H1 (cell line): ENCODE data around the gene GIMD1. TPM values are rescaled to one million over a fixed set of nuclear protein-coding genes. Genes with fewer than 3 reads are reported as not detected.

Experiments
- EZH2 ChIP-seq: fragments of 200-600 bp; sonication (generic); IDR thresholded peaks from 2 replicates; pipeline ENCODE4 v1.7.1; 2012; ENCODE audit warnings: low read depth, mild to moderate bottlenecking, moderate library complexity, low read length, inconsistent platforms; ENCODE audit not compliant: severe bottlenecking
- polyA plus RNA-seq, 7 experiments: library from polyadenylated mRNA; depleted of rRNA in 3 of 7; stranded (reverse) in 5 of 7; unstranded in 2 of 7; fragments of >200 nt in 5 of 7; fragments of 200-250 nt in 2 of 7; gene quantifications; 1 replicate in 5 of 7; 2 replicates in 1 of 7; 4 replicates in 1 of 7; pipeline versions ENCODE4 v1.2.1 to v1.2.3, GENCODE V29; 2011 to 2013; ENCODE audit warnings: missing spikeins in 2 of 7, mixed read lengths in 2 of 7
- total RNA-seq: library from RNA; stranded (reverse); fragmentation: NEBNext Ultra II Directional; extraction: Animal tissue kit (Norgen Biotek cat#: 25700); gene quantifications from 2 replicates; pipeline ENCODE4 v1.2.1, GENCODE V29; 2021

The GIMD1 gene
- total and polyA plus RNA-seq, 2 of the 8 experiments (the other 6 are each of a cell fraction or from before 2014, with no cell fraction given) = not detected

DNA sequence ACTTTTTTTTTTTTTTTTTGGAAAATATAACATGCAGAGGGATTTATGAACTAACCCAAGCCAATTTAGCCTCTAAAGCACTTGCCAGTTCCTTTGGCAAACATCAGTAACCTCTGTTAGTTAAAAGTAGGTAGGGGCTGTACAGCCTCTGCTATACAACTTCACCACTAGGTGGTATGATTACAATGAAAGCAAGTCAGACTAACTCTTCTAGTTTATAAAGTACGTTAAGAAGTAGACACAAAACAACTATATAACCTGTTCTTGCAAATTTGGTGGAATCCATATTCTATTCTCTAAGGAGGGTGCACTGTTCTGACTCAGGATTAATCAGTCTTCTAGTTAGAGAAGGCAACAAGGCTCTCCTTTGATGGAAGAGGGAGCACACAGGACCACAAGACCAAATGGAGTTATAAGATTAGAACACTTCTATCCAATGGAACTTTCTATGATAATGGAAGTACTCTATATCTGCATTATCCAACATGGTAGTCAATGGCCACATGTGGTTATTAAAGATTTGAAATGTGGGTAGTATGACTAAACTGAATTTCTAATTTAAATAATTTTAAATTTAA lies 39.4 kb downstream of the GIMD1 start (continued):
- no peak for TF ChIP-seq EZH2
